Stomach (tissue), 9 donors: ENCODE data around the gene HSDL2. TPM values are rescaled to one million over a fixed set of nuclear protein-coding genes. Genes with fewer than 3 reads are reported as not detected.

Experiments used
- DNase-seq, 2 donors: peaks; one replicate each; pipeline versions ENCODE4 v3.0.0 to v3.0.0-alpha.2; 2013 to 2019
- H3K27ac ChIP-seq, 5 donors: fragments of 200-600 bp in 4 of 5; sonication (generic) in 4 of 5; one replicate each; pipeline ENCODE4 v1.5.1; 2013 to 2019; ENCODE audit warnings: mild to moderate bottlenecking in 1 of 5, moderate library complexity in 1 of 5
- H3K27me3 ChIP-seq, 3 donors: fragments of 200-600 bp; sonication (generic); one replicate each; pipeline ENCODE4 v1.5.1; 2017 to 2019; ENCODE audit warnings: mixed run types in 1 of 3
- H3K36me3 ChIP-seq, 4 donors: fragments of 200-600 bp; sonication (generic); 1 replicate in 3 of 4; 2 replicates in 1 of 4; pipeline ENCODE4 v1.5.1; 2016 to 2019
- H3K4me1 ChIP-seq, 4 donors: fragments of 200-600 bp; sonication (generic); one replicate each; pipeline ENCODE4 v1.5.1; 2016 to 2019
- H3K4me3 ChIP-seq, 4 donors: fragments of 200-600 bp; sonication (generic) in 3 of 4; one replicate each; pipeline ENCODE4 v1.5.1; 2016 to 2019; ENCODE audit warnings: mild to moderate bottlenecking in 1 of 4
- H3K9me3 ChIP-seq, 4 donors: fragments of 200-600 bp; sonication (generic); one replicate each; pipeline ENCODE4 v1.5.1; 2016 to 2019
- CTCF ChIP-seq, 7 experiments: fragments of 450-650 bp in 4 of 7; fragments of 200-600 bp in 3 of 7; sonication (generic) in 3 of 7; IDR thresholded peaks; one replicate each; pipeline ENCODE4 v1.5.1; 2016 to 2019; ENCODE audit warnings: antibody characterized with exemption in 7 of 7, control low read depth in 2 of 7, mild to moderate bottlenecking in 1 of 7
- EP300 ChIP-seq: sonication (generic); formaldehyde crosslinking; IDR thresholded peaks from one replicate; pipeline ENCODE4 v1.6.1; 2017; ENCODE audit warnings: antibody characterized with exemption
- POLR2A ChIP-seq, 4 donors: fragments of 450-650 bp; IDR thresholded peaks; one replicate each; pipeline ENCODE4 v1.6.1; 2016; ENCODE audit warnings: antibody characterized with exemption in 4 of 4, control low read depth in 2 of 4, mild to moderate bottlenecking in 1 of 4, moderate library complexity in 1 of 4
- POLR2AphosphoS5 ChIP-seq, 3 donors: sonication (generic); formaldehyde crosslinking; IDR thresholded peaks; one replicate each; pipeline ENCODE4 v1.6.1; 2016; ENCODE audit warnings: antibody characterized with exemption in 3 of 3
- WGBS, 5 donors: extraction: QIAGEN DNeasy Blood & Tissue Kit in 3 of 5; methylation state at CpG; one replicate each; pipeline versions ENCODE4 v1.1.5 to v1.1.7; 2013 to 2018; 5-methylcytosine and 5-hydroxymethylcytosine counted together
- intact Hi-C: fragments of 100-400 bp; cut with DNase I; formaldehyde crosslinking; loops from one replicate; pipeline ENCODE4 v1.15.1; 2023; ENCODE audit warnings: low total_unique reads
- polyA plus RNA-seq, 3 donors: library from polyadenylated mRNA; stranded (reverse); fragments of 200-250 nt; gene quantifications; one replicate each; pipeline ENCODE4 v1.2.3, GENCODE V29; 2013
- total RNA-seq, 5 donors: library from RNA; depleted of rRNA; stranded (reverse); fragments of >200 nt; gene quantifications; one replicate each; pipeline versions ENCODE4 v1.1.0 to v1.2.3, GENCODE V29; 2014 to 2016
- donor health status: healthy with polysubstance abuse.
- donor health status: Bipolar disorder and iron deficiency.
- donor health status: healthy.

Gene HSDL2
- total and polyA plus RNA-seq, 8 donors = 18.3 to 56.9 (median 24.8) TPM

GRCh38 chr9:112337547-112337946 lies 42.4 kb upstream of the HSDL2 start:
- DNase-seq = no peak
- H3K4me3 ChIP-seq = no peak overlapping the region
- peaks cover 0 to 7% (median 6%) of the 10 kb centered on the region in 4 donors for H3K4me1 ChIP-seq
- H3K27ac ChIP-seq = no peak overlapping the region
- WGBS, 5 donors = 28 to 54% (median 33%) methylated on average over 1 of the region's 1 CpG
- no peaks in the 10 kb centered on the region for H3K36me3 ChIP-seq
- no peaks in the 10 kb centered on the region for H3K27me3 ChIP-seq
- intact Hi-C loops = no loop called here
- TF ChIP-seq EP300 (no peak), CTCF (IDR thresholded peaks at IDR 0.05) (no peak), POLR2A (IDR thresholded peaks at IDR 0.05) (no peak), POLR2AphosphoS5 (IDR thresholded peaks at IDR 0.05) (no peak)
- H3K9me3 ChIP-seq = no peaks in the 10 kb centered on the region

DNA sequence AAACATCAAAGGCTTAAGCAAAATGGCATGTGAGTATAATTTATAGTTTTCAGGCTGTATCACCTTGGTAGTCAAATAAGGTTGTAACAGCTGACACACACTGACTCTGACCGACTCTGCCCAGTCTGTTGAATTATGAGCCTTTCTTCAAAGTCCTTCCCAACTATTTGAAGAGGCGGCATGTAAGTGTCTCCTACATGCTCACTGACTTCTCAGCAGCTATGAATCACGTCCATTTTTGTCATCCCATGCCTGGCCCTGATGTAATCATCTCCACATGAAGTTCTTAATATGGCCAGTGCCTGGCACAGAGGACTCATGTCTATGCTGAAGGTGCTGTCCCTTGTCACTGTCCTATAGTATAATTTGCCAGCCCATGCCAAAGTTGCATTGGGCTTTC lies 41.3 kb upstream of the HSDL2 start:
- intact Hi-C loops = no loop called here
- Histone ChIP-seq H3K27me3 (no peaks in the 10 kb centered on the region), H3K27ac (no peak overlapping the region), H3K4me1 (peaks cover 0 to 7% (median 6%) of the 10 kb centered on the region in 4 donors), H3K4me3 (no peak overlapping the region), H3K36me3 (no peaks in the 10 kb centered on the region), H3K9me3 (no peaks in the 10 kb centered on the region)
- TF ChIP-seq POLR2AphosphoS5 (IDR thresholded peaks at IDR 0.05) (no peak), CTCF (IDR thresholded peaks at IDR 0.05) (no peak), POLR2A (IDR thresholded peaks at IDR 0.05) (no peak), EP300 (no peak)
- DNase-seq = no peak
- WGBS, 5 donors = 63 to 74% (median 72%) methylated on average over 3 of the region's 3 CpGs

- Histone ChIP-seq H3K36me3 (no peaks in the 10 kb centered on the region), H3K4me3 (no peak overlapping the region), H3K27ac (no peak overlapping the region), H3K27me3 (no peaks in the 10 kb centered on the region), H3K9me3 (no peaks in the 10 kb centered on the region), H3K4me1 (peaks cover 0 to 2% (median under 1%) of the 10 kb centered on the region in 4 donors)
- intact Hi-C loops = no loop called here
- no peak for DNase-seq
- no peak for TF ChIP-seq POLR2AphosphoS5 (IDR thresholded peaks at IDR 0.05)
- no peak for TF ChIP-seq EP300
- no peak for TF ChIP-seq CTCF (IDR thresholded peaks at IDR 0.05)
- no peak for TF ChIP-seq POLR2A (IDR thresholded peaks at IDR 0.05)
- WGBS, 5 donors = 91 to 97% (median 96%) methylated on average over 3 of the region's 3 CpGs
These were observed 40.0 kb upstream of the HSDL2 start for GRCh38 chr9:112339886-112340285.

DNA sequence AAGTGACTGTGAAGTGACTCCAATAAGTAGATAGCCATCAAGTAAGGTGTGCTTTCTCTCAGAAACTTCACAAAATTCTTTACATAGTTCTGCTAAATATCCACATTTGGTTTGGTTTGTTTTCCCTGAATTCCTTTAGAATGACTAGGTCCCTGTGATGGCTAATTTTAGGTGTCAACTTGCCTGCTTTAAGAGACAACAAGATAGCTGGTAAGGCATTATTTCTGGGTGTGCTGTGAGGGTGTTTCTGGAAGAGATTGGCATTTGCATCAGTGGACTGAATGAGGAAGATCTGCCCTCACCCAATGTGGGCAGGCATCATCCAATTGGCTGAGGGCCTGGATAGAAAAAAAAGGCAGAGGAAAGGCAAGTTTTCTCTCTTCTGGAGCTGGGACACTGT lies 38.2 kb upstream of the HSDL2 start:
- Histone ChIP-seq H3K4me1 (no peaks in the 10 kb centered on the region), H3K4me3 (no peak overlapping the region), H3K27ac (no peak overlapping the region), H3K36me3 (no peaks in the 10 kb centered on the region), H3K27me3 (no peaks in the 10 kb centered on the region), H3K9me3 (no peaks in the 10 kb centered on the region)
- no peak for DNase-seq
- intact Hi-C loops = no loop called here
- TF ChIP-seq CTCF (IDR thresholded peaks at IDR 0.05) (no peak), POLR2A (IDR thresholded peaks at IDR 0.05) (no peak), EP300 (no peak), POLR2AphosphoS5 (IDR thresholded peaks at IDR 0.05) (no peak)
